GM19395 (cell line): ENCODE data around the gene PDPR.
"Not testable (repeated sequence)": the region's sequence is repeated elsewhere in the genome, so short reads cannot be mapped to it uniquely, and the experiment has no call there.

ENCODE experiments used
- ATAC-seq: cut with Tn5 transposase; IDR thresholded peaks from one replicate; pipeline ENCODE4 v1.9.1; 2021; ENCODE audit warnings: mild to moderate bottlenecking, moderate library complexity; ENCODE audit not compliant: unreplicated experiment

The PDPR gene

GRCh38 chr16:70113982-70114826 lies at the start of gene PDPR:
Gene PDPR, plus strand, starts transcription at chr16:70114332. Its CDS starts 6,161 bp downstream, at chr16:70120493.
- ATAC-seq = peak; percentile 92

GRCh38 chr16:70064841-70065370 lies 49.2 kb upstream of the PDPR start:
- ATAC-seq = peak; percentile 16

GRCh38 chr16:70065376-70065745 lies 48.8 kb upstream of the PDPR start:
- ATAC-seq = peak; percentile 31

- ATAC-seq = peak; percentile 91
These were observed 48.1 kb upstream of the PDPR start for GRCh38 chr16:70065746-70066658.

GRCh38 chr16:70066751-70067150 lies 47.4 kb upstream of the PDPR start:
- not testable (repeated sequence) for ATAC-seq

GRCh38 chr16:70079081-70079480 lies 35.1 kb upstream of the PDPR start:
- not testable (repeated sequence) for ATAC-seq

- not testable (repeated sequence) for ATAC-seq
These were observed 32.9 kb upstream of the PDPR start for GRCh38 chr16:70081219-70081618.

- ATAC-seq = not testable (repeated sequence)
These were observed 30.2 kb upstream of the PDPR start for GRCh38 chr16:70083931-70084330.

GRCh38 chr16:70088160-70088559 lies 26.0 kb upstream of the PDPR start:
- not testable (repeated sequence) for ATAC-seq

GRCh38 chr16:70088877-70089276 lies 25.3 kb upstream of the PDPR start:
- ATAC-seq = not testable (repeated sequence)

GRCh38 chr16:70089289-70089688 lies 24.8 kb upstream of the PDPR start:
- ATAC-seq = not testable (repeated sequence)

- not testable (repeated sequence) for ATAC-seq
These were observed 23.0 kb upstream of the PDPR start for GRCh38 chr16:70091104-70091503.

- not testable (repeated sequence) for ATAC-seq
These were observed 20.0 kb upstream of the PDPR start for GRCh38 chr16:70094096-70094495.

- ATAC-seq = not testable (repeated sequence)
These were observed 4.4 kb upstream of the PDPR start for GRCh38 chr16:70109583-70110279.

GRCh38 chr16:70112162-70112561 lies 2.0 kb upstream of the PDPR start:
- not testable (repeated sequence) for ATAC-seq

GRCh38 chr16:70113599-70113981 lies 542 bp upstream of the PDPR start:
- ATAC-seq = peak; percentile 39

GRCh38 chr16:70118354-70118753 lies 4.2 kb downstream of the PDPR start:
- ATAC-seq = not testable (repeated sequence)

- ATAC-seq = not testable (repeated sequence)
These were observed 4.6 kb downstream of the PDPR start for GRCh38 chr16:70118776-70119175.

- not testable (repeated sequence) for ATAC-seq
These were observed 6.3 kb downstream of the PDPR start for GRCh38 chr16:70120398-70120797.

- ATAC-seq = not testable (repeated sequence)
These were observed 9.7 kb downstream of the PDPR start for GRCh38 chr16:70123822-70124221.

GRCh38 chr16:70126226-70126625 lies 12.1 kb downstream of the PDPR start:
- ATAC-seq = not testable (repeated sequence)
